Hair follicular keratinocyte (primary cell): Measurements from ENCODE around the gene SLC6A9. TPM values are rescaled to one million over a fixed set of nuclear protein-coding genes. Genes with fewer than 3 reads are reported as not detected.

ENCODE experiments used
- total RNA-seq: library from RNA; depleted of rRNA; stranded (reverse); fragments of >200 nt; gene quantifications from 2 replicates; pipeline ENCODE4 v1.2.3, GENCODE V29; 2015

The SLC6A9 gene
- total RNA-seq: 9.1 and 12.0 TPM in 2 replicates

DNA sequence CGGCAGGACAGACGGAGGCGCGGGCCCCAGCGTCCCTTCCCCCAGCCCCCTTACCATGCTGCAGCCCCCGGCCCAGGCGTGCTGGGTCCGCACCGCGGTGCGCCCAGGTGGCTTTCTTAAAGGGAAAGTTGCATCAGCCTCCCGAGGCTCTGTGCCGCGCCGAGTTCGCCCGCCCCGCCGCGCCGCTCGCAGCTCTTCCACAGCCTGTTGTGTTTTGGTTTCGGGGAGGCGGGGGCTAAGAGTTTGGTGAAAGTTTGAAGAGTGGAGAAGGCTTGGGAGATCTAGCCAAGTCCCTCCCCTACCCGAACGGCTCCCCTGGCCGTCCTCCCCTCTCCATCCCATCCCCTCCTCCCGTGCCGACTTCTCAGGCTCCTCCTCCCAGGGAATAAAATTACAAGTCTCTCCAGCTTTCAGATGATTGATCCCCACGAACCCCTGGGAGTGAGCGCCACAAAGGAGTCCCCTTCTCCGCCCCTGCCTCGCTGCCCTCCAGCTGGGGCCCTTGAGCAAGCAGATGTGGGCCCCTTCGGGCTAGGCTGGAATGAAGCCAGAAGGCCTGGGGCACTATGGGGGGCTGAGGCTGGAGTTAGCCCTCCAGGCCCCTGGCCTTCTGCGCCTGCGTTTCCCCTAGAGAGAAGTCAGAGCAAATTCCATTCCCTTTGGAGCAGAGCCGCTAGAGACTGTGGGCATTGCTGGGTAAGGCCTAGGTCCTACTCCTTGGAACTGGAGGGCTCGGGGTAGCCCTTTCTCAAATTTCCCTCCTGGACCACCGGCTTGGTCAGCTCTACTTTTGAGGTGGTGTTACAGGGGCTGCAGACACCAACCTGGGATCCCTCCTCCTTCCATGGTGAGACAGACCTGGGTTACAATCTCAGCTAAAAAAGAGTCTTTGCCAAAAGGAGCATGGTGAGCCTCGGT lies at the start of gene SLC6A9:
TSS of gene SLC6A9 (minus strand) at position 211 of the 918 bp plus-strand sequence. CDS start 7,185 bp downstream, outside the sequence.

DNA sequence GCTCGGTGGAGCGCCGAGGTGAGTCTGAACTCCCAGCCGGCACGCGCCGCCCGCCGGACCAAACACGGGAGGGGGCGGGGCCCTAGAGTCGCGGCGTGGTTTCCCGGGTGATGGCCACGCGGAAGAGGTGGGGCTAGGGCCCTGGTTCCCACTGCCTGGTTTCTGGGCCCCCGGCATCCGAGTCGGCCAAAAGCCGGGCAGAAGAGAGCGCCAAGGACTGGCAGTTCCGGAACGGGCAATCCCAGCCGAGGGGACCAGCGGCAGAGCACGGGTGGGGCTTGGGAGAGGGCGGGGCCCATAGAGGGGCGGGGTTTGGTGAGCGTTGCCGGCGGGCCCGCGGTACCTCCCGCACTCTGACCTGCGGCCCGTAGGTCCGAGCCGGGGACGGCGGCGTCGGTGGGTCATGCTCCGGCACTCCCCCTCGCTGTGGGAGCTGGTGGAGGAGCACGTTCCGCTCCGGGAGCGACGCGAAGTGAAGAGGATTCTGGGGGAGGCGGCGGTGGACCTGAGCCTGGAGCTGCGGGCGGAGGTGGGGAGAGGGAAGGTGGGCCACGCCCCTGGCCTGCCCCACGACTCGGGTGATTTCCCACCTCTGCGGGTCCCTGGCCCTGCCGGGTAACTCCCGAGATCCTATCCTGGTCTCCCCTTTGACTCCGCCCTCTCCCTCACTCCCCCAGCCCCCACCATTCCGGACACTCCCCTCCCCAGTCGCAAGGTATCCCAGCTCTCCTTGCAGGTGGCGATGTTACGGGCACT lies 39.6 kb downstream of the SLC6A9 start, which contains the start of gene CCDC24:
TSS of gene CCDC24 (plus strand) at position 124 of the 756 bp plus-strand sequence. CDS start at position 404, 280 bp downstream.

DNA sequence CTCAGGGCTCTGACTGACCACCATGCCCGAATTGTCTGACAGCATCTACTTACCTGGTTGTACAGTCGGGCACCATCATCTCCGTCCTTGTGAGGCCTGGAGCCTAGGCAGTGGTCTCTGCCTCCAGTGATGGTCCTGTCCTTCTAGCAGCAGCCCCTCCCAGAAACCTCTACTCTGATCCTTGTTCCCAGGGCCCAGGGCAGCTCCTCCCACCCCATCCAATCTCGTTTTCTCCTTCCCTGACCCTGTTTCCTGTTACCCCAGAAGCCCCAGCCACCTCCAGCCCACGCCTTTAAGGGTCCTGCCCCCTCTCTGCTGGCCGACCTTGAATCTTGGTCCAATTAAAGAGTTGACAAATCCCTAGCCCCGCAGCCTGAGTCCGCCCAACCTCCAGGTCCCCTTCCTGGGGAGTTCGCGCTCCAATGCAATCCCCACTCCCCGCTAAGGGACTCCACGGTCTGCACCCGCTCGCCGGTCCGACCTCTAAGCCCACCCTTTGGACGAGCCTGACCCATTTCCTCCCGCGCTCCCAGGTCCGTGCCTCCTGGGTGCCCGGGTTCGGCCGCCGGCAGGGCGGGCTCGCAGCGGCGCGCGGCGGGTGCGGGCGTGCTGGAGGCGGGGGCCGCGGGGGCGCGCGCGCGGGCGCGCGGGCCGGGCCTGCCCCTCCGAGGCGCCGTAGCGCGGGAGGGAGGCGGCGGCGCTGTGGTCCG lies 52.6 kb downstream of the SLC6A9 start, which contains the start of gene B4GALT2:
TSS of gene B4GALT2 (plus strand) at position 660 of the 710 bp plus-strand sequence. CDS start 1,951 bp downstream, outside the sequence.

DNA sequence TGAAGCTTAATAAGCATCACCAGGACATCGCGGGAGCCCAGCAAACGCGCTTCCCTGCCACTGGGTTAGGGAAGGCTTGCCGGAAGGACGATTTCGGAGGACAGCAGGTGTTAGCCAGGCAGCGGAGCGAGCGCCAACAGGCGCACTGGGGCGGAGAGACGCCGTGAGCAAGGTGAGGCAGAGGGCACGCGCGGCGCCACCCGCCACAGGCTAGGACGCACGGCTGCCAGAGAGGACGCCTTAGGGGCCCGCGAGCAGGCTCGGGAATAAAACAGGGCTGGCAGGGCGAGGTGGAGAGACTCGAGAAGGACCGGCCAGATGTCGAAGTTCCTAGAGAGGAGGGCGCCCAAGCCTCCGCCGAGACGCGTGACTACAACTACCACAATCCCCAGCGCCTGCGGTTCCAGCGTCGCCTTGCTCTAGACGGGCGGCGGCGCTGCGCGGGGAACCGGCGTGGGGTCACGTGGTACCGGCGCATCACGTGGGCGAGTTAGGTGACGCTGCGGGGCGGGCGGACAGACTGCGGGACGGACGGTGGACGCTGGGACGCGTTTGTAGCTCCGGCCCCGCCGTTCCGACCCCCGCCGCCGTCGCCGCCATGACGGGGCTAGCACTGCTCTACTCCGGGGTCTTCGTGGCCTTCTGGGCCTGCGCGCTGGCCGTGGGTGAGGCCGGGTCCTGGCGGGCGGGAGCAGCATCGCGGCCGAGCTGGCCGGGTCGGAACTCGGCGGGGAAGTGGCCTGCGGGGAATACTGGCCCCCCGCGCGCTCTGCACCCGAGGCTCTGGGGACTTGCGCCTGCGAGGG lies 56.6 kb downstream of the SLC6A9 start, which contains the start of gene ATP6V0B:
TSS of gene ATP6V0B (plus strand) at position 518 of the 806 bp plus-strand sequence. CDS start at position 599, 81 bp downstream.

DNA sequence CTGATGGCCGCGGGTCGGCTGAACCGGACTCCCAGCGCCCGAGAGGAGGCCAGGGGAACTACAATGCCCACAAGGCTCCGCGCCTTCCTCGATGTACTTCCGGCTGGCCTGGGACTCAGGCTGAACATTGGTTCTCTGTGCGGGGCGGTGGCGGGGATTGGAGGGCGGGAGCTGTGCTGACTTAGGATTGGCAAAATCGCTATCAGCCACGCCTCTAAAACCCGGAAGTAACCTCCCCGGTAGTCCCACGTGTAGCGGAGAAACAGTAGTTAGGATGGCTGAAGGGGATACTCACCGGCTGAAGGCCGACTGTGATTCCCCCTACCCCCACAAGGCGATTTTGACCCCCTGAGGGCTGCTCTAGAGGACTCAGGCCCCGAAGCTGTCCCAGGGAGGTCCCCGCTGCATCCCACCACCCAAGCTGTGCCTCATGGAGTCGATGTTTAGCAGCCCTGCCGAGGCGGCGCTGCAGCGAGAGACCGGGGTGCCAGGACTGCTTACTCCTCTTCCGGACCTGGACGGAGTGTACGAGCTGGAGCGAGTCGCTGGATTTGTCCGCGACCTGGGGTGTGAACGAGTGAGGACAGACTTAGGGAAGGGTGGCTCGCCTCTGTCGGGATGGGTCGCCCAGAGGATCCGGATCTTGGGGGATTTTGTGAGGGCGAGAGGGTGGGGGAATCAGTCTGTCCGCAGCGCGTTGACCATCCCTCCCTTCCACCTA lies 61.4 kb downstream of the SLC6A9 start, which contains the start of gene DPH2:
TSS of gene DPH2 (plus strand) at position 265 of the 721 bp plus-strand sequence. CDS start at position 431, 166 bp downstream.

Other genes starting within 250 kb of the SLC6A9 start
- 133 and 139 TPM in 2 replicates for gene ARTN, start 97.7 kb downstream of the SLC6A9 start, total RNA-seq
- 26.2 and 33.2 TPM in 2 replicates for gene IPO13, start 84.5 kb downstream of the SLC6A9 start, total RNA-seq
- gene DPH2, start 61.5 kb downstream of the SLC6A9 start, total RNA-seq: 15.0 and 32.5 TPM in 2 replicates
- gene ATP6V0B, start 56.5 kb downstream of the SLC6A9 start, total RNA-seq: 175 and 230 TPM in 2 replicates
- gene B4GALT2, start 52.3 kb downstream of the SLC6A9 start, total RNA-seq: 135 and 155 TPM in 2 replicates
- 7.1 and 9.1 TPM in 2 replicates for gene CCDC24, start 39.9 kb downstream of the SLC6A9 start, total RNA-seq
- gene KLF17, start 87.4 kb upstream of the SLC6A9 start, total RNA-seq: not detected in 2 replicates
- gene KLF18, start 110.2 kb upstream of the SLC6A9 start, total RNA-seq: not detected in 2 replicates
- 21.0 and 31.6 TPM in 2 replicates for gene DMAP1, start 182.0 kb upstream of the SLC6A9 start, total RNA-seq